Measurements from ENCODE around the gene VAPA. TPM values are rescaled to one million over a fixed set of nuclear protein-coding genes. Genes with fewer than 3 reads are reported as not detected.

VAPA gene
- total RNA-seq, 1 experiment from 2014 or later = 137 TPM

DNA sequence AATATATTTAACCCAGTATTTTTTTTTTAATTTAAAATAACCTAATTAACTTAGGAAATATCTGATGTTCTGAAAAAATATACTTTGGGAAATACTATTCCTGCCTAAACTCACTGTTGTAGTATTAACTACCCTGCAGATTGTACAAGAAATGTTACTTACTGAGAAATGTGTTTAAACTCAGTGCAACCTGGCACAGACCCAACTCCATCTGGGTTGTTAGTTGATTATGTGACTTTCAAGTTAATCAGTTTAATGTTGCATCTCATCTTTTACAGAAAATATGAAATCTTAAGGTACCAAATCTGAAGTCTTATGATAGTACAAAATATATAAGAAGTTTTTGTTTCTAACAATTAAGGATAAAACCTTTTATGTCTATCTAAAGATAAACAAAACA, 27.3 kb downstream of the VAPA start:
- ChIA-PET CTCF (no interaction called here), POLR2A (no interaction called here)
- no peak for DNase-seq (ENCODE audit: low spot score)
- no peak overlapping the region for H3K27ac Mint-ChIP-seq
- H3K27me3 Mint-ChIP-seq (ENCODE audit: low read depth) = no peaks in the 10 kb centered on the region
- H3K4me1 Mint-ChIP-seq = no peaks in the 10 kb centered on the region
- no peaks in the 10 kb centered on the region for H3K9me3 Mint-ChIP-seq
- no peak for ATAC-seq
- H3K36me3 Mint-ChIP-seq = peaks cover 54% of the 10 kb centered on the region
- no peak overlapping the region for H3K4me3 Mint-ChIP-seq
- no peak for TF ChIP-seq MYBL2 (CRISPR knock-in tag; IDR thresholded peaks at IDR 0.05)
- no peak for TF ChIP-seq SOX15 (CRISPR knock-in tag; IDR thresholded peaks at IDR 0.05)
- no peak for TF ChIP-seq TP53 (CRISPR knock-in tag; IDR thresholded peaks at IDR 0.05)
- TF ChIP-seq, protein P1, sequence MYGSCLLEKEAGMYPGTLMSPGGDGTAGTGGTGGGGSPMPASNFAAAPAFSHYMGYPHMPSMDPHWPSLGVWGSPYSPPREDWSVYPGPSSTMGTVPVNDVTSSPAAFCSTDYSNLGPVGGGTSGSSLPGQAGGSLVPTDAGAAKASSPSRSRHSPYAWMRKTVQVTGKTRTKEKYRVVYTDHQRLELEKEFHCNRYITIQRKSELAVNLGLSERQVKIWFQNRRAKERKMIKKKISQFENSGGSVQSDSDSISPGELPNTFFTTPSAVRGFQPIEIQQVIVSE (CRISPR knock-in tag; IDR thresholded peaks at IDR 0.05; ENCODE audit: borderline replicate concordance) = no peak
- TF ChIP-seq ETV6 (CRISPR knock-in tag; IDR thresholded peaks at IDR 0.05) = no peak
- TF ChIP-seq NFE2L1 (CRISPR knock-in tag; IDR thresholded peaks at IDR 0.05) = no peak
- TF ChIP-seq, protein P2, sequence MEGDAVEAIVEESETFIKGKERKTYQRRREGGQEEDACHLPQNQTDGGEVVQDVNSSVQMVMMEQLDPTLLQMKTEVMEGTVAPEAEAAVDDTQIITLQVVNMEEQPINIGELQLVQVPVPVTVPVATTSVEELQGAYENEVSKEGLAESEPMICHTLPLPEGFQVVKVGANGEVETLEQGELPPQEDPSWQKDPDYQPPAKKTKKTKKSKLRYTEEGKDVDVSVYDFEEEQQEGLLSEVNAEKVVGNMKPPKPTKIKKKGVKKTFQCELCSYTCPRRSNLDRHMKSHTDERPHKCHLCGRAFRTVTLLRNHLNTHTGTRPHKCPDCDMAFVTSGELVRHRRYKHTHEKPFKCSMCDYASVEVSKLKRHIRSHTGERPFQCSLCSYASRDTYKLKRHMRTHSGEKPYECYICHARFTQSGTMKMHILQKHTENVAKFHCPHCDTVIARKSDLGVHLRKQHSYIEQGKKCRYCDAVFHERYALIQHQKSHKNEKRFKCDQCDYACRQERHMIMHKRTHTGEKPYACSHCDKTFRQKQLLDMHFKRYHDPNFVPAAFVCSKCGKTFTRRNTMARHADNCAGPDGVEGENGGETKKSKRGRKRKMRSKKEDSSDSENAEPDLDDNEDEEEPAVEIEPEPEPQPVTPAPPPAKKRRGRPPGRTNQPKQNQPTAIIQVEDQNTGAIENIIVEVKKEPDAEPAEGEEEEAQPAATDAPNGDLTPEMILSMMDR (IDR thresholded peaks at IDR 0.05) = no peak
- TF ChIP-seq, protein P3, sequence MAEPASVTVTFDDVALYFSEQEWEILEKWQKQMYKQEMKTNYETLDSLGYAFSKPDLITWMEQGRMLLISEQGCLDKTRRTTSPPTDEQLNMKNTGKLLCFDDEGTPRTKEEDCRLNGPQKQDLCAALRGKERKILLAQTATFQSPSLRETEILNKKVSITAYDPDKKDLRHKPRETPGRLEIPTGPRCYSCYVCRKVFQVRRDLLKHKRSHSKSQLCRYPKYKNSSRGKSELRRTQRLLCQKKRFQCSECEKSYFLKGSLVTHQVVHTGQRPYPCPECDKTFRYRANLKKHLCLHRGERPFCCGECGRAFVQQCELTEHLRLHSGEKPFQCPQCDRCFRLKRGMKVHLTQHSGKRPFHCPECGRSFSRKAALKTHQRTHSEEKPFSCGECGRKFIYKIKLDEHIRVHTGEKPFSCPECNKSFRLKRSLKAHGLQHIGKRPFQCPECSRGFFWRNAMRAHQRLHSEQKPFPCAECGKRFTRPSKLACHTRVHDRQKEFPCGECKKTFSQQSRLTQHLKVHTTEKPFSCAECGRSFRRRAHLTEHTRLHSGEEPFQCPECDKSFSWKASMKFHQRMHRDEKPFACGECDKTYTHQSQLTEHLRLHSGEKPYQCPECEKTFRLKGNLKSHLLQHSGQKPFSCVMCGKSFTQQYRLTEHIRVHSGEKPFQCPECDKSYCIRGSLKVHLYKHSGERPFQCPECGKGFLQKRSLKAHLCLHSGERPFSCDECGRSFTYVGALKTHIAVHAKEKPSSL (CRISPR knock-in tag; conservative IDR thresholded peaks at IDR 0.05) = no peak
- TF ChIP-seq E2F5 (CRISPR knock-in tag; IDR thresholded peaks at IDR 0.05) = no peak

GRCh38 chr18:9941660-9942059, 27.8 kb downstream of the VAPA start:
- Mint-ChIP-seq H3K27me3 (ENCODE audit: low read depth) (no peaks in the 10 kb centered on the region), H3K4me1 (no peaks in the 10 kb centered on the region), H3K36me3 (peaks cover 55% of the 10 kb centered on the region), H3K4me3 (no peak overlapping the region), H3K27ac (no peak overlapping the region), H3K9me3 (no peaks in the 10 kb centered on the region)
- no peak for TF ChIP-seq GTF2I (CRISPR knock-in tag; conservative IDR thresholded peaks at IDR 0.05)
- no peak for TF ChIP-seq CREB1 (CRISPR knock-in tag; IDR thresholded peaks at IDR 0.05)
- TF ChIP-seq E2F1 (CRISPR knock-in tag; IDR thresholded peaks at IDR 0.05) = no peak
- TF ChIP-seq, protein P4, sequence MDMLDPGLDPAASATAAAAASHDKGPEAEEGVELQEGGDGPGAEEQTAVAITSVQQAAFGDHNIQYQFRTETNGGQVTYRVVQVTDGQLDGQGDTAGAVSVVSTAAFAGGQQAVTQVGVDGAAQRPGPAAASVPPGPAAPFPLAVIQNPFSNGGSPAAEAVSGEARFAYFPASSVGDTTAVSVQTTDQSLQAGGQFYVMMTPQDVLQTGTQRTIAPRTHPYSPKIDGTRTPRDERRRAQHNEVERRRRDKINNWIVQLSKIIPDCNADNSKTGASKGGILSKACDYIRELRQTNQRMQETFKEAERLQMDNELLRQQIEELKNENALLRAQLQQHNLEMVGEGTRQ (CRISPR knock-in tag; IDR thresholded peaks at IDR 0.05) = no peak
- TF ChIP-seq, protein P5, sequence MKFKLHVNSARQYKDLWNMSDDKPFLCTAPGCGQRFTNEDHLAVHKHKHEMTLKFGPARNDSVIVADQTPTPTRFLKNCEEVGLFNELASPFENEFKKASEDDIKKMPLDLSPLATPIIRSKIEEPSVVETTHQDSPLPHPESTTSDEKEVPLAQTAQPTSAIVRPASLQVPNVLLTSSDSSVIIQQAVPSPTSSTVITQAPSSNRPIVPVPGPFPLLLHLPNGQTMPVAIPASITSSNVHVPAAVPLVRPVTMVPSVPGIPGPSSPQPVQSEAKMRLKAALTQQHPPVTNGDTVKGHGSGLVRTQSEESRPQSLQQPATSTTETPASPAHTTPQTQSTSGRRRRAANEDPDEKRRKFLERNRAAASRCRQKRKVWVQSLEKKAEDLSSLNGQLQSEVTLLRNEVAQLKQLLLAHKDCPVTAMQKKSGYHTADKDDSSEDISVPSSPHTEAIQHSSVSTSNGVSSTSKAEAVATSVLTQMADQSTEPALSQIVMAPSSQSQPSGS (CRISPR knock-in tag; IDR thresholded peaks at IDR 0.05; ENCODE audit: borderline replicate concordance, low read depth) = no peak
- TF ChIP-seq RELA (CRISPR knock-in tag; IDR thresholded peaks at IDR 0.05; ENCODE audit: borderline replicate concordance) = no peak
- no peak for TF ChIP-seq NR3C1 (CRISPR knock-in tag; conservative IDR thresholded peaks at IDR 0.05; ENCODE audit: low read depth)
- no peak for TF ChIP-seq ZNF232 (CRISPR knock-in tag; IDR thresholded peaks at IDR 0.05)
- no peak for TF ChIP-seq NFYB (CRISPR knock-in tag; conservative IDR thresholded peaks at IDR 0.05; ENCODE audit: low read depth)
- POLR2A ChIA-PET = no interaction called here
- ATAC-seq (no peak), DNase-seq (ENCODE audit: low spot score) (no peak)
- CTCF ChIA-PET = interaction anchor here (1.3 kb wide), 1 partner anchor 9 kb away, joined by 5 read pairs; no protein-coding TSS in a partner anchor
